HG03354 (cell line): ENCODE results near the gene EYA4.
A peak's percentile ranks its signal among the peaks of the same experiment; 100 is the strongest.

Experiments
- ATAC-seq: cut with Tn5 transposase; IDR thresholded peaks from one replicate; pipeline ENCODE4 v1.9.1; 2021; ENCODE audit warnings: mild to moderate bottlenecking; ENCODE audit not compliant: unreplicated experiment, poor library complexity, severe bottlenecking

The EYA4 gene

DNA sequence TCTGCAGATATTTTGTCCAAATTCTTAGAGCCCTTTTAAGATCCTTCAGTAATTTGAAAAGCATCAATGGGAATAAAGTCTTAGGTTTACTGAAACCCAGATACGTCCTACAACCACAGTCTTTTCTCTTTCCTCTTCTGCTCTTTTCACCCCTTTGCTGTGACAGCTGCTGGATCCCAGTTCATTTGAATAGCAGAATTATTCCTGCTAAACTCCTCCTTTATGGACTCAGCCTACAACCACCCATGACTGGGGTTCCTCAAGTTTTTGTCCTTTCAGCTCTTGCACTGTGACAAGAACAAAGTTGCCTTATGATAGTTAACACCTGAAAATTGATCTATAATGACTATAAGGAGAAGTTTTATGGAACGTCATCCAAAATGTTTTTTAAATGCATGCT lies 237.5 kb downstream of the EYA4 start:
- ATAC-seq: no peak

DNA sequence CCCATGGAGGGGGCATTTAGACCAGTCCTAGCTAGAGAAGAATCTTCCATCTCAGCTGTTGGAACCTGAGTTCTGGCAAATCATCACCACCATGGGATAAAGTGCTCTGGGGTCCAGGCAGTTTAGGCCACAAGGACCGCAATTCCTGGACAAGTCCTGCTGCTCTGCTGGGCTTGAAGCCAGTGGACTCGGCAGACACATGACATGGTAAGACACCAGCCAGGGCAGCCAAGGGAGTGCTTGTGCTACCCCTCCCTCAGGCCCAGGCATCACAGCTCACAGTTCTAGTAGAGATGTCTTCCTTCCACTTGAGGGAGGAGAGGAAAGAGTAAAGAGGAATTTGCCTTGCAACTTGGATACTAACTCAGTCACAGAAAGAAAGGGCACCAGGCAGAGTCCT lies 246.0 kb downstream of the EYA4 start:
- no peak for ATAC-seq

DNA sequence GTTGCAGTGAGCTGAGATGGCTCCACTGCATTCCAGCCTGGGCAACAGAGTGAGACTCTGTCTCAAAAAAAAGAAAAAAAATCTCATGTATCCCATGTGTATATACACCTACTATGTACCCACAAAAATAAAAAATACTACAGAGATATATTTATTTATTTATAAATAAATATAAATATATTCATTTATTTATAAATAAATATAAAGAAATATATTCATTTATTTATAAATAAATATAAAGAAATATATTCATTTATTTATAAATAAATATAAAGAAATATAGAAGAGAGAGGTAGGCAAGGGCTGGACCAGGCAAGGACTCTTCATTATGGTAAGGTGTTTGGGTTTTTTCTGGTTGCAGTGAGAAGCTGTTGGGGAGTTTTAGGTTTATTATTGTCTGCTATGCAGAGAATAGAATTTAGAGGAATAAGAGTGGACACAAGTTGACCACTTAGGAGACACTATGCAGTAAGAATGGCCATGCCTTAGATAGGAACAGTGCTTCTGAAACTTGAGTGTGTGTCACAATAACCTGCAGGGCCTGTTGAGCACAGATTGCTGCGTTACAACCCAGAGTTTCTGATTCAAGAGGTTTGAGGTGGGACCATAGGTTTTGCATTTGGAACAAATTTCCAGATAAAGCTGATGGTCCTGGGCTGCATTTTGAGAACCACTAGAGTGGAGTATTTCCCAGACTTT lies 254.2 kb downstream of the EYA4 start:
- no peak for ATAC-seq

DNA sequence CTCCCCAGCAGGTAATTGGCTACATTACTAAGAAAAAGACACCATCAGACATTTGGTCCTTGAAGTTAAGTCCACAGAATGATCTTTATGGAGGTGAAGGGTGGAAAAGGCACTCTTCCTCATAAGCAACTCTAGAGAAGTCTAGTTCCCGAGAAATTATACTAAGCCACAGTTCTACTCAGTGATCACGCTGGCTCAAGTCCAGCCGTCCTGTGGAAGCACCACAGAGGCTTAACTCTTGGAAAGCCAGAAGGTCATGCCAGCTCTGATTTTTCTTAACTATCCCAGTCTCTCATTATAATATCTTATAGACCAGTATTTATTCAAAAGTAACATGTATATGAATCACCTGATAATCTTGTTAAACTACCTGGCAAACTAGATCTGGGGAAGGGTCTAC lies 258.5 kb downstream of the EYA4 start:
- ATAC-seq: no peak

DNA sequence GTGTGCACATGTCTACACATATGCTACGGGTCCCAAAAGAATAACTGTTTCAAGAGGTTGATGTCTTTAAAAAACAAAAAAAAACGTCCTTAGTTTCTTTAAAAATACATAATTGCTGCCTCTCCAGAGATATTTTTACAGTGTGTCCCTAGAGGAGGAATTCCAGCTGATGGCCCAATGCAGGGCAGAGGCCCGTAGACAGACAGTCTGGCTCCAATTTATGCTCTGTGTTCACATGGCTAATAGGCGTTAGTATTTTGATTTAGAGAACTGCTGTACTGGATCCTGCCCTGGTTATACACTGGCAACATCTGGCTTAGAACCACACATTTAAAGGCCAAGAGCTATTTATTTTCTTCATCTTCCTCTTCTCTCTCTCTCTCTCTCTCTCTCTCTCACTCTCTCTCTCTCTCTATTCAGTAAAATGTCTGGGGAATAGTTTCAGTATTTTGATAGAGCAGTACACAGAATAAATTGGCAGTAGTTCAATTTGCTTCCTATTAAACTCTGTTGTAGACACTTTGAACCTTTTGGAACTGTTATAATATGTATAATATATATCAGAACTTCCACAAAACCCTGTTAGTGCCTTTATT lies 260.6 kb downstream of the EYA4 start:
- ATAC-seq: no peak

DNA sequence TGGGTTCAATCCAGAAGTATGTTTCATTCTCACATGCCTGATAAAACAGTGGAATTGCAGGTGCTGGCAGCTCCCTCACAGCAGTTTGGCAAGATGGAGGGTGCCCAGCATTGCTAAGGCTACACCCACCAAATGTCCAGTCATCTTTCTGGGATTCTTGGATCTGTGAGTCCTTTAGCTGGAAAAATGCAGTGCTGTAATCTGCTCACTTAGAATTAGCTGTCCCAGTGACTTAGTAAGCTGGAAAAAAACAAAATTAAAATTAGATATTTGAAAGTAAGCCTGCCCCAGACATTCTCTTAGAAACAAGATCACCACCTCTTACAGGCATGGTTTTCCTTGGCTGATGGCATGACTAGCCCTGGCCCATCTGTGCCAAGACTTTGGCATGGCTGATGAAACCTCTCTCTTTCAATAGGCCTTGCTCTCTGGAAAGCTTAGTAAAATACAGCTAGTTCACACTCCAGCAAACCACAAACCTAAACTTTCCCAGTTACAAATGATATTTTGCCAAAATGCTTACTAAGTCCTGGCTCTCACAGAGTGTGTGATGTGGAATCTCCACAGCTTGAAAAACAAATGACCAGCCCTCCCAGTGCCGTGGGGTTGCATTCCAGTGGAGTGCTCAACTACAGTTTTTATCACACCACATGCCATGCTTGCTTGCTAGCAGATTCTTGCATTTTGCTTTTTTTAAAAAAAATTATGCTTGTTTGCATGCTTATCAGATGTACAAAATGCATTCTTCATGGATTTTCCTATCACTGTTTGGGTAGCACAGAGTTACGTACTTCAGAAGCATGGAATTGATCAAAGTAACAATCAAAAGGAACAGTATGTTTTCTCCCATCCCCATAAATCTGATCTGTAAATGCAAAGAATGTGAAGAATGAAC lies 261.5 kb downstream of the EYA4 start:
- ATAC-seq: no peak

DNA sequence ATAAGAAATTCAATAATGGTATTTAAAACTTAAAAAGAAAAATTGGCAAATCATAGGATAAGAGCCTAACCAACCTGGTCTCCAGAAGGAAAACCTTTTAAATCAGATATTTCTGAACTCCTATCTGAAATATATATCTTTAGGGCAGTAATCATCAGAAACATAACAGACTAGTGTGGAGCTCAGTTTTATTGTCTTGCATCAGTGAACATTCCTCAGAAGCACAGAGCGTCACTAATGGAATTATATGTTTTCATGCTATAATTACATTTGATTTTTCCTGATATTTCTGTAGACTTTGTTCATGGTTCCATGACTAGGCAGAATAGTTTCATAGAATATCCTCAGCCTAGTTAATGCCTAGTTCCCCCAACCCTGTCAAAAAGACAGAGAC lies 262.2 kb downstream of the EYA4 start:
- ATAC-seq: no peak

DNA sequence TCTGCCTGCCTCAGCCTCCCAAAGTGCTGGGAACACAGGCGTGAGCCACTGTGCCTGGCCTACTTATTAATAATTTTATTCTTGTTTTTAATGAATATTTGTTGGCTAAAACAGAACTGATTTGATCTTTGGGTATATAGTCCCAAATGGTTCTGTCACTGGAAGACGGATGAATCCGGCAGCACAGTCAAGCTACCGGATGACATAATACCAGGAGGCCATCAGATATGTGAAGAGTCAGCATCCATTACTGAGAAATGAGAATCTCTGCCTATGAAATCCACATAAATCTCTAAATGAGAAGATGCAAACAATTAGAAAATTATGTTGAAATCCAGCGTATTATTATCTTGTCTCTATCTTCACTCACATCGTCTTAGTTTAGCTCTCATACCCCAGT lies 263.0 kb downstream of the EYA4 start:
- no peak for ATAC-seq

DNA sequence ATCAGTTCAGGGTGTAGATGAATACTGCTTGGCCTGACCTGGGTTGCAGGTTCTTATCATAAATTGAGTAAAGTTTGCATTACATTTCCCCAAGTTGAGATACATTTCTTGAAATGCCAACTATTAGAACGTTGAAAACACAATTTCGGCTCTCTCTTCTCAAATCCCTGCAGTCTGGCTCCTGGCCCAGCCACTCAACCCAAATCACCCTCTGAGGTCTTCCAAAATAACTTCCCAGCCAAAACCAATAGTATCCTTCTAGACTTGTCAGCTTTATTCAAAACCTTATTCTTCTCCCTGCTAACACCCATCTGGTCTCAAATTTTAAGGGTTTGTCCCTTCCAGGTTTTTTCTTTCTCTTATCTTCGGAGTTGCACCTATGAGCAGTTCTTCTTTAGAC lies 263.6 kb downstream of the EYA4 start:
- no peak for ATAC-seq

DNA sequence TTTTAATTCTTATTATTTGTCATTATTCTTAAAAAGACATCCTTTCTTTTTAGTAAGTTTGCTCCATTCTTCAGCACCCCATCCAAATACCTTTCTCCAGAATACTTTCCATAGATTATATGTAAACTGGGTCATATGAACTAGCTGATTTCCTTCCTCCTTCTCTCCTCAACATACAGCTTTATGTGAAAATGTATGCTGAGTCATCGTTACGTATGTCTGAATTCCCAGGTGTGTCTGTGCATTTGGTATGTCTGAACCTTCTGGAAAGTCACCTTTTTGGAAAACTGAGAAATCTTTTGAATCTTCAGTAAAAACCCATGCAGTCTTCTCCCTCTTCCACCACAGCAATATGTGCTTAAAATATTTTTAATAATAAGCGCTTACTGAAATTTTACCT lies 264.5 kb downstream of the EYA4 start:
- no peak for ATAC-seq

DNA sequence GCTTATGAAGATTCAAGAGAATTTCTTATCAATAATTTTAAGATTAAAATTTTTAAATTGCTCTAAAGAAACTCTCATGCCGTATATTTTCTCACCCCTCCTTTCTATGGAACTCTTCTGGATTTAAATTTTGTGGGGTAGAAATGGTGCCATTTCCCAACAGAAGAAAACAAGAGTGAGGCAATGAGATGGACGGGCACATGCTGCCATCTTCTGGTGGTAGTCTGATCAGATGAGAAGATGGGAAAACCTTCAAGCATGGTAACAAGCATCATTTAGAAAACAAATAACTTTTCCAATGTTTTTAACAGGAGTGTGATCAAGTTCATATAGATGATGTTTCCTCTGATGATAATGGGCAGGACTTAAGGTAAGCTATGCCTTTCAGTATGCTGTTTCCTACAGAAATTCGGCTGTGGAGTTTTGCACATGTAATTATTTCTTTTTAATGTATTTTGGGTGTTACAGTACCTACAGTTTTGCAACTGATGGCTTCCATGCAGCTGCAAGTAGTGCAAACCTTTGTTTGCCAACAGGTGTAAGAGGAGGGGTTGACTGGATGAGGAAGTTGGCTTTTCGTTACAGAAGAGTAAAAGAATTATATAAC lies 271.4 kb downstream of the EYA4 start:
- peak; percentile 65 for ATAC-seq

DNA sequence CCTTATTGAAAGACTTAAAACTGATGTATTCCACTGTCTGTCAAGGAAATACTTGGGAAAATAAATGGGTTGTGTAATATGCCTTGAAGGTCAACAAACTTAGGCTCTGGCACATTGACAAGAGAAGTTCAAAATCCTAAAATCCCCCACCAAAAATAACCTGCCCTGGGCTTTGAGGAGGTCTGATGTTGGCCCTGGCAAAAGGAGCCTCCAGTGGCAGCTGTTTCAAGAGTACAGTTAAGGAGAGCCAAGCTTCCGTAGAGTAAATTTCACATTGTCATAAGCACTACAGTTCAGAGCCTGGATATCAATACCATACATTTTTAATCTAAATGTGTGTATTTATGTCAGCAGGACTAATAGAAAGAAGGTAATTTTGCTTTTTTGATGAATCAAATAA lies 282.7 kb downstream of the EYA4 start:
- ATAC-seq: no peak

DNA sequence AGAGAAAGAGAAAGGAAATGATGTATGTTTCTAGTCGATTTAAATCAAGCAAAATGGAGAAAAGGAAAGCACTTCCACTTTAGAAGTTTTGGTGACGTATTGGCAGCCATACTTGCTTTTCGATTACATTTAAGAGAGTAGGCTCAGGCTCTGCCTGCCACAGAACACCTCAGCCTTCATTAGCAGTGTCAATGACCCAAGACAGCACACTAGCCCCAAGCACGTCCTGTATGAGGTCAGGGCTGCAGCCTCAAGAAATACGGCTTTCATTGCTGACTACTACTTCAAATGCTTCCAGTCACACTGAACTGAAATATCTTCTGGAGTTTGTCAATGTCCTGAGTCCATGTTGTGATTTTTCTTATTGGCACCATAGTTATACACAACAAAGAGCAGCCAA lies 285.3 kb downstream of the EYA4 start:
- no peak for ATAC-seq

DNA sequence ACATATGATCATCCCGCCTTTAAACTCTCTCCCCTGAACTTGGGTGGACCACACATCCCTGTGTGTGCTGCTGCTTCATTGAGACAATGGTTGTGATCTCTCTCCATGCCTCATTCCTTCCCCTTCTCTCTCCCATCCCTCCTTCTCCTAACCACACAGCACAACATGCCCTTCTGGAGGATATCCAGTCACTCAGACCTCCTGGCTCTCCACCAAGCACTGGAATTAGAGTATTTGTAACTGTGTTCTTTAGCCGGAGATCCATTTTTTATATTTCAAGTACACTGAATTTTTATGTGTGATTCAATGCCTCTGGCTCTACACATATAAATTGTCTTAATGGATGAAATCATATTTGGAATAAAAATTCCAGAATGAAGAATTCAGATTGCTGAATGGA lies 287.4 kb downstream of the EYA4 start:
- ATAC-seq: no peak

DNA sequence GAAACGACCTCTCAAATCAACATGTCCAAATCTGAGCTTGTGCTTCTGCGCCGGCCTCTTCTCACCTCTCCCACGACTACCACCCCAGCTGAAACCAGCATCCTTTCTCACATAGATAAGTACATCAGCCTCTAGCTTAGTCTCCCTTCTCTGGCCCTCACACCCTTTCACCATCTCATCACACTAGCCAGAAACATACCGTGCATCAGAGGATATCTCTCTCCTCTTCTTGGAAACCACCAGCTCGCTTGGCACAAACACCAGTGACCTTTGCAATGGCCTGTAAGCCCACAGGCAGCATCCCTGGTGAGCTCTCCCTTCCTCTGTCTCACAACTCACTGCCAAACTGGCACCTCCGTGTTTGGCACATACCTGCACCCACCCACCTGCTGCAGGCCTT lies 291.8 kb downstream of the EYA4 start:
- ATAC-seq: no peak

DNA sequence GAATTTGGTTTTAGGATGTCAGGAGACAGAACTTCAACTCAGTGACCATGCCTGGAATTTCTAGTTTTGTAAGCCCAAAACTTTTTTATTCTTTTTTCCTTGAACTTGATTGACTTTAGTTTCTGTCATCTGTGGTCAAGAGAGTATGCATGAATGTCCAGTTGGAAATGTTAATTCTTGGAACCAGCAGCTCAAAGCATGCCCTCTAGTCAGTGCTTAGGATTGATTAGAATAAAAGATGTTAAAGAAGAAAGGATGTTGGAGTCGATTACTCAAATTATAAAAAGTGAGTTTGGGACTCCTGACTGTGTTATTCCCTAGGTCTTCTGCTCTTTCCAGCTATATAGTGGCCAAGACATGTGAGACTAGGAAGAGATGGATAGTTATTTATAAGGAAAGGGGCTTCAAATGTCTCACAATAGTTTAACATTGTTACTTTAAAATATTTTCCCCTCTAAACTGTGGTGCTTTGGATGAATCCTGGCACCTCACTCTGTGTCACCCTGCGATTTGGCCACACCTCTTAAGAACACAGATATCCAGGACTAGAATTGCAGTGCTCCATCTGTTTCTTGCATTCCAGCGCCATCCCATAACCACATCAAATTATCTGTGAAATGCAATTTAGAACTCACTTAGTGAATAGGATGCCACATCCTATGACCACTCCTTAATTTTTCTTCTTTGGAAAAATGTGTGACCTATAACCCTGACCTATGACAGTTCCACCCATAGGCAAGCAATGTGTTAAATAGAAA lies 298.5 kb downstream of the EYA4 start:
- ATAC-seq: no peak

DNA sequence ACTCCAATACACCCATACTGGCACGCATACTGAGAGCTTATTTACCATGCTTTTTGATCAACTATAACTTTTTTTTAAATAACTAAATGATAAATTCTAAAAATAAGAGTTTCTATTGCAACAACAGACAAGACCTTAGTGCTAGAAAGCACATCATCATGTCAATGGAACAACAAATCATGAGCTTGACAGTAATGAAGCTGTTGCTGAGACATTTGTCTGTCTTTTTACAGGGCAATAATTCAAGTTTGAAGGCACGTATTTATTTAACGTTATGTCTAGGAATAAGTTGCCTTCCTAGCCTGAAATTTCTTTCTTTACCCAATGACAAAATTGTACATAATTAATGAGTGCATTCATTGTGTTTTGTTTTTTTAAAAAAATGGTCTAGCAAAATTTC lies 299.2 kb downstream of the EYA4 start:
- ATAC-seq: no peak

DNA sequence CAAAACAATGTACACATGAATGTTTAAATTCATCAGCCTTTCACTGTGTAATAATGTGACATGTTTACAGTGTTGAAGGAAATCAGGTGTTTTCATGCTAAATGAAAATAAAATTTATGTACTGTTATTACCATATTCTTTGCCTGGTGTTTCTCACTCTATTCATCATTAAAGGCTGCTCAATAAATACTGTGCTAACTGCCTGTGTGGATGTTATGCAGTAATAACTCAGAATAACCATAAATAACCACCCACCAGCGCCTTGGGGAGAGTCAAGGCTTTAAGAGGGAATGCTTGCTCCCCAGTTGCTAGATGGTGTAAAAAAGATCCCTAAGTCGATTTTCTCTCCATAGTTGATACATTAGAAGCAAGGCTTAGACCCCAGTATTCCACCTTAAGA lies 299.9 kb downstream of the EYA4 start:
- no peak for ATAC-seq

DNA sequence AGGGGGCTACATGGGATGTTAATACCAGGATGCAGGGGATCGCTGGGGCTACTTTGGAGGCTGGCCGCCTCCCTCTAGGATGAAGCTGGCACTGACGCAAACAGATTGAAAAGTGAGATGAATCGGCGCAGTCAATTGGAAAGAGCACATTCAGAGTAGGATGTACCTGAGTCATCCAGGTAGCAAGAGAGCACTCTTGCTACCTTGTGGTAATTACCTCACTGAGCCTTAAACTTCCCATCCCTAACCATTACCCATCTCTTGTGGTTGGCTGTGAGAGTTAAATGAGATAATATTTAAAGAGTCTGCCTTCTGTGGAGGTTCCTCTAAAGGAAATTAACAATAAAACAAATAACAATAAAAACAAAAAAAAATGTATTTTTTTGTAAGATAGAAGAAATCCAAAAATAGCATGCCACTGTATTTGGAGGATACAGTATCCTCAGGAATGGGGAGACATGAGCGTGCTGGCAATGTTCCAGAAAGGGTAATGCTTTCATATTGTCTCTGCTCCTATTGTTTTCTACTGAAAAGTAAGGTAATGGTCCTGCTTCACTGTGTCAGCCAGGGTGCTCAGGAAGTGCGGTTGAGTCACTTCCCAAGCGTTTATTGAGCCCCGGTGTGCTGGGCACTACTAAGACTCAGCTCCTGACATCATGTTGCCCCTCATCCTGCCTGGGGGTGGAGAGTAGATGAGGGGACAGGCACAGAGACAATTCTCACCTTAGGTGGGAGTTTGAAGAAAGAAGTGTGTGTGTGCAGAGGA lies 301.1 kb downstream of the EYA4 start:
- ATAC-seq: no peak
